GM12878 (cell line): ENCODE data around the gene ATXN1L. TPM values are rescaled to one million over a fixed set of nuclear protein-coding genes. Genes with fewer than 3 reads are reported as not detected.

Experiments
- ATAC-seq: fragments of 200-7000 bp; cut with Tn5 transposase; 3 replicates; pipeline ENCODE4 v1.9.1; 2020; ENCODE audit warnings: mild to moderate bottlenecking, moderate library complexity
- BruUV-seq: library from RNA; stranded (reverse); fragments of 400-500 nt; replicated peaks from 2 replicates; lab custom pipeline; 2021; lab: Mats Ljungman, UMichigan
- CTCF ChIA-PET: fragments of 300-600 bp; sonication (Branson Sonifier 250); formaldehyde crosslinking; extraction: SDS; loops from one replicate; lab custom pipeline; 2021; ENCODE audit warnings: inconsistent platforms; lab: Yijun Ruan, JAX
- POLR2A ChIA-PET: fragments of 350-600 bp; formaldehyde crosslinking; extraction: SDS; loops from one replicate; lab custom pipeline; 2021; ENCODE audit warnings: inconsistent platforms; lab: Charles Lee
- RAD21 ChIA-PET: fragments of 300-600 bp; sonication (Branson Sonifier 250); formaldehyde crosslinking; loops from one replicate; lab custom pipeline; 2023; ENCODE audit warnings: antibody characterized with exemption; ENCODE audit not compliant: unreplicated experiment; lab: Charles Lee
- SMC1A ChIA-PET: fragments of 300-600 bp; sonication (Branson Sonifier 250); formaldehyde crosslinking; loops from one replicate; lab custom pipeline; 2023; ENCODE audit not compliant: unreplicated experiment, uncharacterized antibody; lab: Charles Lee
- DNase-seq: peaks from one replicate; pipeline ENCODE4 v3.0.0-alpha.2; 2011; ENCODE audit warnings: low read depth, low spot score
- FAIRE-seq: peaks from 3 replicates; lab custom pipeline; 2011; peaks lifted over from hg19 to GRCh38; lab: Jason Lieb, UNC
- H2AFZ ChIP-seq: 2 replicates; pipeline ENCODE4 v1.6.0; 2011; ENCODE audit warnings: low read depth, low read length, control low read depth; ENCODE audit not compliant: control insufficient read depth
- H3K27ac ChIP-seq: 2 replicates; pipeline ENCODE4 v1.5.1; 2011; ENCODE audit warnings: control low read depth; ENCODE audit not compliant: control insufficient read depth, insufficient read depth
- H3K27me3 ChIP-seq, 2 experiments: replicated peaks in 1 of 2; 2 replicates each; pipeline versions ENCODE4 v1.6.0 to v1.6.1; 2011; ENCODE audit warnings: low read length in 1 of 2; ENCODE audit not compliant: control insufficient read depth in 2 of 2, insufficient read depth in 2 of 2
- H3K36me3 ChIP-seq, 2 experiments: 2 replicates each; pipeline ENCODE4 v1.5.1; 2011; ENCODE audit warnings: low read length in 1 of 2; ENCODE audit not compliant: control insufficient read depth in 2 of 2, insufficient read depth in 2 of 2
- H3K4me1 ChIP-seq: 2 replicates; pipeline ENCODE4 v1.6.1; 2011; ENCODE audit warnings: mild to moderate bottlenecking, low read length, moderate library complexity, mixed read lengths; ENCODE audit not compliant: control insufficient read depth, insufficient read depth
- H3K4me2 ChIP-seq: 2 replicates; pipeline ENCODE4 v1.6.0; 2011; ENCODE audit warnings: control low read depth; ENCODE audit not compliant: control insufficient read depth, insufficient read depth
- H3K4me3 ChIP-seq: fragments of 200-600 bp; sonication (generic); 2 replicates; pipeline ENCODE4 v1.5.1; 2016
- H3K79me2 ChIP-seq: 2 replicates; pipeline ENCODE4 v1.6.0; 2011; ENCODE audit warnings: low read length; ENCODE audit not compliant: control insufficient read depth, insufficient read depth
- H3K9ac ChIP-seq: 2 replicates; pipeline ENCODE4 v1.8.0; 2011; ENCODE audit warnings: low read length, control low read depth, mixed read lengths; ENCODE audit not compliant: control insufficient read depth, insufficient read depth
- H3K9me3 ChIP-seq: replicated peaks from 3 replicates; pipeline ENCODE4 v1.5.1; 2011; ENCODE audit warnings: mild to moderate bottlenecking, low read length; ENCODE audit not compliant: control insufficient read depth, insufficient read depth
- H4K20me1 ChIP-seq: 2 replicates; pipeline ENCODE4 v1.6.0; 2011; ENCODE audit not compliant: control insufficient read depth, insufficient read depth
- CEBPZ ChIP-seq: fragments of 150-350 bp; IDR thresholded peaks from 2 replicates; pipeline ENCODE4 v1.6.1; 2016; ENCODE audit warnings: low read depth, low read length
- EP300 ChIP-seq, 2 experiments: fragments of 150-350 bp in 1 of 2; IDR thresholded peaks; 2 replicates each; pipeline ENCODE4 v1.6.1; 2011 to 2012; ENCODE audit warnings: low read depth in 2 of 2, low read length in 2 of 2, borderline replicate concordance in 1 of 2, improper control_type of control experiment in 1 of 2, inconsistent platforms in 1 of 2; ENCODE audit not compliant: control insufficient read depth in 1 of 2
- HCFC1 ChIP-seq: fragments of 150-350 bp; IDR thresholded peaks from 2 replicates; pipeline ENCODE4 v1.6.1; 2014; ENCODE audit warnings: low read length
- HDAC2 ChIP-seq: fragments of 200-600 bp; sonication (generic); IDR thresholded peaks from 2 replicates; pipeline ENCODE4 v1.6.1; 2017
- JUND ChIP-seq: IDR thresholded peaks from 2 replicates; pipeline ENCODE4 v1.6.1; 2012; ENCODE audit warnings: low read depth, mild to moderate bottlenecking, low read length, improper control_type of control experiment, moderate library complexity
- KDM1A ChIP-seq: fragments of 200-600 bp; sonication (generic); IDR thresholded peaks from 2 replicates; pipeline ENCODE4 v1.6.1; 2016; ENCODE audit warnings: borderline replicate concordance
- KLF5 ChIP-seq: fragments of 450-650 bp; IDR thresholded peaks from 2 replicates; pipeline ENCODE4 v1.6.1; 2014; ENCODE audit warnings: mild to moderate bottlenecking; ENCODE audit not compliant: partially characterized antibody
- NFIC ChIP-seq: IDR thresholded peaks from 2 replicates; pipeline ENCODE4 v1.6.1; 2012; ENCODE audit warnings: low read depth, mild to moderate bottlenecking, inconsistent platforms, low read length, moderate library complexity
- NR2C2 ChIP-seq: IDR thresholded peaks from 2 replicates; pipeline ENCODE4 v1.6.1; 2011; ENCODE audit warnings: borderline replicate concordance, low read depth; ENCODE audit not compliant: control insufficient read depth, insufficient read length
- NR2F1 ChIP-seq: fragments of 450-650 bp; conservative IDR thresholded peaks from 2 replicates; pipeline ENCODE4 v1.6.1; 2017; ENCODE audit warnings: mild to moderate bottlenecking
- SMAD1 ChIP-seq: fragments of 450-650 bp; IDR thresholded peaks from 2 replicates; pipeline ENCODE4 v1.6.1; 2018; ENCODE audit warnings: mild to moderate bottlenecking, low read depth; ENCODE audit not compliant: partially characterized antibody
- WGBS: methylation state at CpG from one replicate; pipeline ENCODE4 v1.1.6; 2016; ENCODE audit warnings: low lambda C conversion rate; ENCODE audit not compliant: insufficient replicate concordance, insufficient coverage; ENCODE audit errors: missing lambda C conversion rate; 5-methylcytosine and 5-hydroxymethylcytosine counted together
- in situ Hi-C: fragments of 300-500 bp; cut with MboI; formaldehyde crosslinking; loops from 9 replicates; pipeline ENCODE4 v1.14.3; 2018; ENCODE audit warnings: mixed read lengths
- intact Hi-C: fragments of 100-400 bp; cut with micrococcal nuclease; formaldehyde crosslinking; loops from one replicate; pipeline ENCODE4 v1.14.2; 2022; ENCODE audit not compliant: unreplicated experiment
- polyA plus RNA-seq, 11 experiments: library from polyadenylated mRNA; depleted of rRNA in 4 of 11; unstranded in 6 of 11; stranded (reverse) in 5 of 11; fragments of >200 nt; fragmentation: Nextera tagmentation in 4 of 11; fragmentation: Illumina TruSeq in 1 of 11; extraction: Ambion mirVana in 4 of 11; extraction: Trizol in 1 of 11; gene quantifications; 1 replicate in 1 of 11; 2 replicates in 10 of 11; pipeline versions ENCODE4 v1.2.1 to v1.2.3, GENCODE V29; 2011 to 2016; ENCODE audit warnings: inconsistent platforms in 2 of 11, missing spikeins in 2 of 11, low read depth in 1 of 11
- total RNA-seq, 4 experiments: library from RNA; depleted of rRNA in 3 of 4; stranded (reverse); fragments of >200 nt in 3 of 4; fragmentation: Illumina TruSeq in 1 of 4; extraction: Trizol in 1 of 4; gene quantifications; 2 replicates each; pipeline versions ENCODE4 v1.2.1 to v1.2.3, GENCODE V29; 2013 to 2021
- TF ChIP-seq, protein P1 (sequence below): fragments of 450-650 bp; IDR thresholded peaks from 2 replicates; pipeline ENCODE4 v1.6.1; 2017; ENCODE audit warnings: borderline replicate concordance

ATXN1L gene
- total and polyA plus RNA-seq, 10 of the 15 experiments (the other 5 are each of a cell fraction or from before 2014, with no cell fraction given), result 1.8 to 14.6 (median 9.2) TPM

GRCh38 chr16:71873199-71873598, 27.4 kb downstream of the ATXN1L start:
- Histone ChIP-seq H3K27ac (peak overlapping the region; percentile 32; the same call in 1 of the 2 replicates), H3K9me3 (no peaks in the 10 kb centered on the region), H3K4me1 (peaks cover 14% of the 10 kb centered on the region), H2AFZ (no peak overlapping the region), H3K36me3 (no peaks in the 10 kb centered on the region), H3K79me2 (no peaks in the 10 kb centered on the region), H4K20me1 (no peaks in the 10 kb centered on the region), H3K9ac (no peak overlapping the region), H3K4me2 (no peak overlapping the region), H3K27me3 (no peaks in the 10 kb centered on the region)
- RAD21 ChIA-PET, result interaction anchor here (1.1 to 1.6 kb wide), 2 partner anchors 9 to 64 kb away, joined by 4 read pairs; partner anchors contain the start of gene AP1G1
- POLR2A ChIA-PET, result interaction anchor here (0.6 to 1.7 kb wide), 3 partner anchors 11 to 58 kb away, joined by 3 to 5 read pairs (median 4); no protein-coding TSS in a partner anchor
- ATAC-seq, result no peak
- SMC1A ChIA-PET, result interaction anchor here (0.6 to 4.4 kb wide), 6 partner anchors 9 to 118 kb away, joined by 3 to 30 read pairs (median 3); no protein-coding TSS in a partner anchor
- BruUV-seq, result no TSS peak
- WGBS, result 76% methylated on average over 4 of the region's 4 CpGs
- TF ChIP-seq, protein P1, sequence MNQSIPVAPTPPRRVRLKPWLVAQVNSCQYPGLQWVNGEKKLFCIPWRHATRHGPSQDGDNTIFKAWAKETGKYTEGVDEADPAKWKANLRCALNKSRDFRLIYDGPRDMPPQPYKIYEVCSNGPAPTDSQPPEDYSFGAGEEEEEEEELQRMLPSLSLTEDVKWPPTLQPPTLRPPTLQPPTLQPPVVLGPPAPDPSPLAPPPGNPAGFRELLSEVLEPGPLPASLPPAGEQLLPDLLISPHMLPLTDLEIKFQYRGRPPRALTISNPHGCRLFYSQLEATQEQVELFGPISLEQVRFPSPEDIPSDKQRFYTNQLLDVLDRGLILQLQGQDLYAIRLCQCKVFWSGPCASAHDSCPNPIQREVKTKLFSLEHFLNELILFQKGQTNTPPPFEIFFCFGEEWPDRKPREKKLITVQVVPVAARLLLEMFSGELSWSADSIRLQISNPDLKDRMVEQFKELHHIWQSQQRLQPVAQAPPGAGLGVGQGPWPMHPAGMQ, result no peak
- TF ChIP-seq NFIC (no peak), CEBPZ (no peak), EP300 (IDR thresholded peaks at IDR 0.05; ENCODE audit: borderline replicate concordance in 1 of 2, control insufficient read depth in 1 of 2, low read depth in 2 of 2, low read length in 2 of 2) (no peak), HDAC2 (no peak), SMAD1 (no peak), HCFC1 (no peak), KLF5 (no peak), KDM1A (no peak), NR2C2 (no peak), NR2F1 (no peak), JUND (no peak)
- TF ChIP-seq, all 136 proteins: peak for 0
- no peak for FAIRE-seq
- in situ Hi-C loops (no loop called here), intact Hi-C loops (no loop called here)
- CTCF ChIA-PET, result interaction anchor here (1.1 to 4.9 kb wide), 2 partner anchors 9 to 16 kb away, joined by 3 to 38 read pairs; no protein-coding TSS in a partner anchor
- H3K4me3 ChIP-seq, result no peak overlapping the region
- DNase-seq, result no peak
